ENCODE data around the gene TP63. TPM values are rescaled to one million over a fixed set of nuclear protein-coding genes. Genes with fewer than 3 reads are reported as not detected.

TP63 gene
- total RNA-seq, 1 experiment from 2014 or later: not detected

GRCh38 chr3:189710620-189711402, 79.6 kb downstream of the TP63 start:
- DNase-seq: peak; percentile 32
- Histone ChIP-seq H4K20me1 (ENCODE audit: control insufficient read depth, insufficient read depth, insufficient read length) (no peaks in the 10 kb centered on the region), H3K14ac (ENCODE audit: insufficient read depth, low read length) (no peak overlapping the region), H2AFZ (ENCODE audit: low read length) (no peak overlapping the region), H4K8ac (replicated peaks; ENCODE audit: insufficient read length, low read depth, low read length) (no peak overlapping the region), H3K9me3 (ENCODE audit: control insufficient read depth, low read depth, low read length) (no peaks in the 10 kb centered on the region), H3K56ac (ENCODE audit: insufficient read length, low read depth, low read length) (no peak overlapping the region), H3K27ac (ENCODE audit: insufficient read length, low read depth, low read length) (no peak overlapping the region), H4K5ac (ENCODE audit: insufficient read length, low read depth, low read length) (no peak overlapping the region), H3K4me1 (ENCODE audit: insufficient read depth, low read length) (no peaks in the 10 kb centered on the region), H3K27me3 (ENCODE audit: insufficient read depth, low read length) (no peaks in the 10 kb centered on the region), H3K23me2 (ENCODE audit: insufficient read length, low read depth, low read length, poor library complexity, severe bottlenecking) (no peaks in the 10 kb centered on the region), H3K4ac (ENCODE audit: low read depth, low read length) (no peak overlapping the region), H2BK5ac (ENCODE audit: insufficient read length, low read length) (no peak overlapping the region), H2AK5ac (ENCODE audit: insufficient read length, low read length) (no peak overlapping the region), H3K18ac (ENCODE audit: insufficient read length, low read depth, low read length) (no peak overlapping the region), H3K9ac (ENCODE audit: extremely low read depth, insufficient read length, low read length) (no peak overlapping the region), H3T11ph (ENCODE audit: low read length) (no peak overlapping the region), H4K91ac (ENCODE audit: insufficient read length, low read depth, low read length) (no peak overlapping the region), H2BK12ac (ENCODE audit: insufficient read length, low read depth, low read length) (no peak overlapping the region), H3K4me2 (ENCODE audit: insufficient read depth, insufficient read length, low read length) (no peak overlapping the region), H3K23ac (ENCODE audit: insufficient read length, low read depth, low read length) (no peak overlapping the region), H2BK15ac (ENCODE audit: low read depth, low read length) (no peak overlapping the region), H2BK20ac (ENCODE audit: low read depth, low read length, poor library complexity, severe bottlenecking) (no peak overlapping the region), H2BK120ac (ENCODE audit: low read depth, low read length, poor library complexity, severe bottlenecking) (no peak overlapping the region), H3K79me2 (ENCODE audit: insufficient read depth, low read length) (no peaks in the 10 kb centered on the region), H3K79me1 (ENCODE audit: insufficient read depth, low read depth, low read length, poor library complexity, severe bottlenecking) (no peaks in the 10 kb centered on the region)
- Mint-ChIP-seq H3K36me3 (ENCODE audit: insufficient read depth in 1 of 3, low read depth in 3 of 3) (no peaks in the 10 kb centered on the region), H3K27ac (peak overlapping the region in 1 of 3 experiments; percentile 30; a peak in 1 of 7 replicates), H3K9me3 (no peaks in the 10 kb centered on the region), H3K4me3 (no peak overlapping the region), H3K27me3 (ENCODE audit: low read depth) (no peaks in the 10 kb centered on the region), H3K4me1 (peaks cover 2% of the 10 kb centered on the region in 2 experiments; a peak in 3 of 4 replicates)
- no peak for TF ChIP-seq CTCF (conservative IDR thresholded peaks at IDR 0.05)

Measured in H9 (cell line).